Chondrocyte (in vitro differentiated cells): ENCODE data around the gene FOXR1. TPM values are rescaled to one million over a fixed set of nuclear protein-coding genes. Genes with fewer than 3 reads are reported as not detected.

ENCODE experiments used
- DNase-seq: peaks from one replicate; pipeline ENCODE4 v3.0.0; 2021; ENCODE audit warnings: mixed read lengths, low spot score
- H3K27ac Mint-ChIP-seq: one replicate; pipeline ENCODE4 v1.8.0; 2021; ENCODE audit warnings: mild to moderate bottlenecking, moderate library complexity, mixed read lengths; ENCODE audit not compliant: unreplicated experiment
- H3K27me3 Mint-ChIP-seq: 2 replicates; pipeline ENCODE4 v1.8.0; 2021; ENCODE audit warnings: low read depth, mixed read lengths
- H3K36me3 Mint-ChIP-seq: 2 replicates; pipeline ENCODE4 v1.8.0; 2021; ENCODE audit warnings: low read depth, mixed read lengths
- H3K4me1 Mint-ChIP-seq: 2 replicates; pipeline ENCODE4 v1.8.0; 2021; ENCODE audit warnings: low read depth, mild to moderate bottlenecking, mixed read lengths
- H3K4me3 Mint-ChIP-seq: one replicate; pipeline ENCODE4 v1.8.0; 2021; ENCODE audit warnings: mild to moderate bottlenecking, moderate library complexity, mixed read lengths; ENCODE audit not compliant: unreplicated experiment
- H3K9me3 Mint-ChIP-seq: 2 replicates; pipeline ENCODE4 v1.8.0; 2021; ENCODE audit warnings: low read depth, mixed read lengths
- CTCF ChIP-seq: fragments of 200-600 bp; sonication (generic); IDR thresholded peaks from 2 replicates; pipeline ENCODE4 v1.5.0; 2021; ENCODE audit warnings: antibody characterized with exemption, mild to moderate bottlenecking, moderate library complexity
- total RNA-seq: library from RNA; stranded (reverse); gene quantifications from 3 replicates; pipeline ENCODE4 v1.2.1, GENCODE V29; 2021

Gene FOXR1
- total RNA-seq, 1 donor from 2014 or later = not detected

GRCh38 chr11:119019996-119020395 is 48.4 kb downstream of the FOXR1 start:
- H3K9me3 Mint-ChIP-seq = no peaks in the 10 kb centered on the region
- peaks cover 22% of the 10 kb centered on the region for H3K36me3 Mint-ChIP-seq
- H3K4me3 Mint-ChIP-seq = peak overlapping the region; percentile 95
- peak overlapping the region; percentile 98 for H3K27ac Mint-ChIP-seq
- H3K4me1 Mint-ChIP-seq = peaks cover 50% of the 10 kb centered on the region
- TF ChIP-seq CTCF = no peak
- no peak for DNase-seq
- H3K27me3 Mint-ChIP-seq = no peaks in the 10 kb centered on the region

GRCh38 chr11:119021631-119022030 is 50.1 kb downstream of the FOXR1 start:
- Mint-ChIP-seq H3K27ac (no peak overlapping the region), H3K9me3 (no peaks in the 10 kb centered on the region), H3K4me1 (peaks cover 37% of the 10 kb centered on the region), H3K4me3 (no peak overlapping the region), H3K27me3 (no peaks in the 10 kb centered on the region), H3K36me3 (peaks cover 14% of the 10 kb centered on the region)
- TF ChIP-seq CTCF = no peak
- DNase-seq = no peak

GRCh38 chr11:119023741-119024140 is 52.2 kb downstream of the FOXR1 start:
- Mint-ChIP-seq H3K36me3 (peaks cover 13% of the 10 kb centered on the region), H3K4me1 (peaks cover 24% of the 10 kb centered on the region), H3K27me3 (no peaks in the 10 kb centered on the region), H3K27ac (peak overlapping the region; percentile 4), H3K9me3 (no peaks in the 10 kb centered on the region), H3K4me3 (no peak overlapping the region)
- TF ChIP-seq CTCF = no peak
- no peak for DNase-seq

- DNase-seq = no peak
- Mint-ChIP-seq H3K4me1 (peaks cover 29% of the 10 kb centered on the region), H3K9me3 (no peaks in the 10 kb centered on the region), H3K4me3 (no peak overlapping the region), H3K27me3 (no peaks in the 10 kb centered on the region), H3K36me3 (peaks cover 13% of the 10 kb centered on the region), H3K27ac (peak overlapping the region; percentile 8)
- TF ChIP-seq CTCF = no peak
Measured at GRCh38 chr11:119024430-119025098, 53.0 kb downstream of the FOXR1 start.

- peaks cover 12% of the 10 kb centered on the region for H3K36me3 Mint-ChIP-seq
- peaks cover 29% of the 10 kb centered on the region for H3K4me1 Mint-ChIP-seq
- peak; percentile 41 for DNase-seq
- no peaks in the 10 kb centered on the region for H3K27me3 Mint-ChIP-seq
- H3K4me3 Mint-ChIP-seq = no peak overlapping the region
- no peaks in the 10 kb centered on the region for H3K9me3 Mint-ChIP-seq
- H3K27ac Mint-ChIP-seq = peak overlapping the region; percentile 24
- no peak for TF ChIP-seq CTCF
Measured at GRCh38 chr11:119025099-119025473, 53.5 kb downstream of the FOXR1 start.
